MV-4-11 (cell line): Measurements from ENCODE around the gene DMAP1.

Experiments used
- DNase-seq: peaks from one replicate; lab custom pipeline; 2025; lab: John Stamatoyannopoulos, UW

DMAP1 gene

DNA sequence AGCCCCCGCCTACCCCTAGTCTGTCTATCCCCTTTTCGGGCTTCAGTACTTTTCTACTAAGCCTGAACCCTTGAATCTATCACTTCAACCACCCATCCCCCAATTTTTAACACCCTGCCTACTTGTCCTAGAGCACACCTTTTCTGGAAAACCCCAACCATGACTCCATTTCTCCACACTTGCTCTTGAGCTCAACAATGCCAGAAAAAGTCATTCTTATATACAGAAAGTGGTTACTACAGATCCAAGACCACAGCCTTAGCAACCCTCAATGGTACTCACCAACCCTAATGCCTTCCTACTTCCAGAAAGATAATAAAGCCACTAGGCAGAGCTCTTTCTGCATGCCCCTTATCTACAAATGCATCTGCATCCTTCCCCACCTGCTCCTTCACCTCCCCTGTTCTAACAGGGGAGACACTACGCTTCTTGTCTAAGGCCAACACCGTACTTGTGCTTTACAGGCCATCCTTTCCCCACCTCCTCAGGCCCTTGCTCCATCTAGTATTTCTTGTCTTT, 41.2 kb downstream of the DMAP1 start:
- DNase-seq = no peak

DNA sequence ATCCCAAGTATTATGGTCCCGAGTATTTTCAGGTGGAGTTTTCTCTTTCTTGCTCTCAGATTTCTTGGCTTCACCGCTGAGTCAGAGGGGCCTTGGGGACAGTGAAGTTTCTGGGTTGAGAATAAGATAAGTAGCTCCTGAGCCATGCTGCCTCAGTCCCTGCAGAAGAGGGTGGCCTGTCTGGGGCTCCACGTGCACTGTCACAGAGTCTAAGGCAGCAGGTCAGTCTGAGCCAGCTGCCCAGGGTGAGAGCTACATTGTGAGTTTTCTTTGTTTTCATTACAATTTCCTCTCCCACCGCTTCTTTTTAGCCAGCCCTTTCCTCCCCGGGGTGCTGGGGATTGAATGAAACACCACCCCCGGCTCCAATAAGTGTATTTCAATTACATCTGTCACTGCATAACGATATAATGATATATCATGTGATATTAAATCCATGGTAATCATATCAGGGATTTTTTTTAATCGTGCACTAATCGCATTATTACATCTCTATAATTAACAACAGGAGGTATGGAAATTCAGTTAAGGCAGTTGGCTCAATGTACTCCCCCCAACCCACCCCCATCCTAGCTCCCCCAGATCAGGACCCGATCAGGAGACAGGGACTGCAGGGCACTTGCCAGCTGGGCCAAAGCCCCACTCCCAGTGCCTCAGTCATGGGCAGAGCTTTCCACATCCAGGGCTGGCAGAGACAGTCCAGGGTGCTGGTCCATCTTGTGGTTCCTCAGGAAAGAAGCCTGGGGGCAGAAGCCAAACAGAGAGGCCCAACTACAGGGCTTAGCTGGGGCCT, 43.7 kb downstream of the DMAP1 start:
- DNase-seq = no peak

DNA sequence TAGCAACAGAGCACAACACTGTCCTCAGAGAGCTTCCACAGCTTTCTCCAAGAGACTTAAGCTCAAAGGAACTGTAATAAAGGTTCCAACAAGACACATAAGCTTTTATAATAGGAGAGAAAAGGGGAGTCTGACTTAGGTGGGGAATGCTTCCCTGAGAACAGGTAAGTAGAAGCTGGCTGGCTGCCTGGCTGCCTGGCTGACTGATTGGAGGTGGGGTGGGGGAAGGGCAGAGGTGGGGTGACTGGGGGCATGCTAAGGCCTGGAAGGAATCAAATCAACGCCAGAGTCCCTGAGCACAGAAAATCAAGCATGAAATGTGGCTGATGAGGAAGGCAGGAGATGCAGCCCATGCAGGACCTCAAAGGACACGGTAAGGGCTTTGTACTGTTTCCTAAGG, 45.8 kb downstream of the DMAP1 start:
- no peak for DNase-seq

DNA sequence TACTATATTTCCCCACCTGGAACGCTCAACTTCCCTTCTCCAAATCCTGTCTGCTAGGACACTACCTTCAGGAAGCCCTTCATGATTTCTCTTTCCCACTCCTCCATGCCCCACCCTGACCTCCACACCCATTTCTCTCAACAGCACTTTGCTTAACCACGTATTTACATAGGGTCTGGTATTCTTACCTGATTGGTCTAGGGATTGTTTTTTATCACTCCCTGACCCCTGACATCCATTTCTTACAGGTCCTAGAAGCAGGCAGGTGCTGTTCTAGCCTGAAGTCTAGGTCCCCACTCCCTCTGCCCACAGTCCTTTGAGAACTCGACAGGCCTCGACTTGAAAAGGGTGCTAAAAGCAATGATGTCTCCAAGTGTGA, 47.5 kb downstream of the DMAP1 start:
- no peak for DNase-seq

DNA sequence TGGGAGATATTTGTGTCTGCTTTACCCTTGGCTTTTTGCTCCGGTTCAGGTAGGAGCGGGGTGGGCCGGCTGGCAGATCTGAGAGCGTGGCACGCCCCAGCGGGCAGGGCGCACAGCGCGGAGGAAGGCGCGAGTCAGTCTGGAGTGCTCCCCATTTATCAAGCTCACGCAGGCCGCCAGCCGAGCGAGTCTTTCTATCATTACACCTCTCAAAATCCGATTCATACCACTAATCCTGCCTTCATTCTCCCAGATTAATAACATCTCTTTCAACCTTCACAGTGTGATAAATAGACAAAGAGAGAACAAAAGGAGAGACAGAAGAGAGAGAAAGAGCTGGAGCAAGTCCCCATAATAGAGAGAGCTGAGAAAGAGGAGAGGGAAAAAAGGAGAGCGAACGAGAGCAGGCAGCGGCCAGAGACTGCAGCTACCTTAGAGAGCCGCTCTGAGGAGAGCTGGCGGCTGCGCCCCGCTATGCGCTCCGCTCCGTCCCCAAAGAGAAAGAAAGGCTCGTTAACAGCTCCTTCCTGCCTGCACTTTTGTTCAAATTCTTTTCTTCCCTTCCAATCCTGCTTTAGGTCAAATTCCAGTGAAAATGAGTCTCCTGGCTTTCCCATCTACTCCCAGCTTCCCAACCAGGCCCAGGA, 48.0 kb downstream of the DMAP1 start:
- no peak for DNase-seq

DNA sequence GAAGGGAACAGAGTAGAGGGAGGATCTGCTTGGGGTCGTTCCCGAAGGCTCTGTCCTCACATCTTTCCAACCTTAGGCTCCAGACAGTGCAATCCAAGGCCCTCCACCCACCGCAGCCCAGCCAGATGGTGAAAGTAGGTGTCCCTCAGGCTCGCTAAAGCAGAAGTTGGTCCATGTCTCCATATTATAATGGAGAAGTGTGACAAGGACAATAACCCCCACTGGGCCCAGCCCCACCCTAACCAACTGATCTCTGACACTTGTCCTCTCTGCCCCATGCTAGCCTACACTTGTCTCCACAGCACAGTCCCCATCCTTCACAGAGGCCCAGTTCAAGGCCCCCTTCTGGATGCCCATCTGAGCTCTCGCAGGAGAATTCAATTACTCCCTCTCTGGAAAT, 48.7 kb downstream of the DMAP1 start:
- peak; percentile 65 for DNase-seq

DNA sequence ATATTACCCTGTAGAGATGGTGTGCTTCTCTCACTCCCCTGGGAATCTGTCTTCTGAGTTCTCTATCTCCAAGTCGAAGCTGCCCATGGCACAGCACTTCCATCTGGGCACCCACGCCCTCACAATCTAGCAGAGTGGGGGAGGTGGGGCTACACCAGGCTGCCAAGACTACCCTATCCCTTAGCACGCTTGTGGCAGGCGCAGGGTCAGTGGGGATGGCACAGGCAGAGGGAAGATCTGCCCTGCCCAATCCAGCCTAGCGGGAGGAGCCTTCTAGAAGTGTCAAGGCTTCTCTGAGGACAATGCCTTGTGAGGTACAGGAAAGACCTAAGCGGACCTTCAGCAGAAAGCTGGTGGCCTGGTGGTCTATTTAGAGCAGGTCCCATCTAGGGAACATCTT, 49.1 kb downstream of the DMAP1 start:
- DNase-seq = no peak

DNA sequence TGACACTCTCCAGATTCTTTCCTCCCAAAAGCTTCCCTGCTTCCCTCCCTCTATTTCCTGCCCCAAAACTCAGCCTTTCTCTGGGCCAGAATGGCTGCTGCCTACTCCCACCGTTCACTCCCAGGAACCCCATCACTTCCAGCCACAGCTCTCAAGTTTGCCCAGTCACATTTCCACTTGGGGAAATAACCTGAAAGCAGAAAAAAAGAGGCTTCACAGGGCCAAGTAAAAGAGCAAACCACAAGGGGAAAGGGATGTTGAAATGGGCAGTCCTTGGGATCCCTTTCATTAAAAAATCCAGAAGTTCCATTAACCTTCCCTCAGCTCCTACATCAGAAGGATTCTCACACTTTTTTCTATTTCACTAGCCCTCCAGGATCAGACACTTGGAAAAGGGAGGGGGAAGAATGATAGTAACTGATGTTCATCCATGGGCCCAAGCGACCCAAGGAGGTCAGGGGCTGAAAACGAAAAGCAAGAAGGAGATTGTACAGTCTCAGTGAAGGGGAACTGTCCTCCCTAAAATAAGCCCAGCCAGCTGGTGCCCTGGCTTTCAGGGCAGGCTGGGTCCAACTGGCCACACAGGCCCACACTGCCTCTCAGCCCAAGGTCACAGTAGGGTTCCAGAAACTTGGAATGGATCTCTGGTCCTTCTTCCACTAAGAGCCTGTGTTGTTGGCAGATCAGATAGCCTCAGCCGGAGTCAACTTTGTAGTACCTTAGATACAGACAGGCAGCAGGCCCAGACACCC, 49.7 kb downstream of the DMAP1 start:
- DNase-seq = no peak

DNA sequence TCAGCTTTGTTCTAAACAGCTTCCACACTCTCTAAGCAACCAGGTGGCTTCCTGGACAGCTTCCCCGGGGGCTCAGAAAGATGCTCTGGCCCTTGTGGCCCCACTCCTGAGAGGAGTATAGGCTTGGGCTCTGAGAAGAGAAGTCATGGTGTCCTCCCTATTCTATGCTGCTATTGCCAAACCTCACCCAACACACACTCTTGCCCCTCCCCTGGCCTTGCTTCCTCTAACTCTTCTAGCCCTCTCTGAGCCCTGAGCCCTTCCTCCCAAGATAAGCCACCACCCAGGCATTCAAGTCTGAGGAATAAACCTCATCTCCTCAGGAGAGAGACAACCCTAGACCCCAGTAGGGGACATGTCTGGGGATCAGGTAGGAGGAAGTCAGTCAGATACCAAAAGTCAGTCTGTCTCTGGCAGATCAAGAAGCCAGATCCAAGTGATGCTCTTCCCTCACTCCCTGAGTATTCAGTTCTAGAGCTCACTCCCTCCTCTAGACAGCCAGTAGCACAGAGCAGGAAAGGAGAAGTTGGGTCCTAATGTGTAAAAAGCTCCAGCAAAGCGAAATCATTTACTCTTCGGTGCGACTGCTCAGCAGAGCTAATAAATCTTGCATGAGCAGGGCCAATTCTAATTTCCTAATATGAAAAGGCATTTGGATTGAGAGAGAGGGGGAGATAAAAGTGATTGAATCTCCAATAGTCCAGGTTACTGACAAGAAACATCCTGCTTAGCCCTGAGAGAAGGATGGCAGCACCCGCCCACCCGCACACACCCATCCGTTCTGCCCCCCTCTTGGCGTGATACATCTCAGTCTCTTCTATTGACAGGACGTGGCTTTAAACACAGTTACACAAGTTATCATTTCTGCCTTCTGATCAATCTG, 50.5 kb downstream of the DMAP1 start:
- DNase-seq = peak; percentile 68

DNA sequence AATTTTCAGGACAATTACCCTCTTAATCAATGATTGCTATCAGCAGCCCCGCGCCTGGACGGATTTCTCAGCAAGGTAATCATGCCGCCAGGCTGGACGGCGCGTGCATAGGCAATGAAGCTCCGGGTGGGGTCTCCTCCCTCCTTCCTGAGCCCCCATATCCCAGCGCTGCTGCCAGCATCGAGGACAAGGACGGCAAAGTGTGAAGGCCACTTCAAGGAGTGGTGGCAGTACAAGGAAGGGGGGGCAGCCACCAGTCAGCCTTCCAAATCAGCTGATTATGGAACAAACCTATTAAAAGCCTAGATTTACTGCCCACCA, 51.1 kb downstream of the DMAP1 start:
- no peak for DNase-seq

DNA sequence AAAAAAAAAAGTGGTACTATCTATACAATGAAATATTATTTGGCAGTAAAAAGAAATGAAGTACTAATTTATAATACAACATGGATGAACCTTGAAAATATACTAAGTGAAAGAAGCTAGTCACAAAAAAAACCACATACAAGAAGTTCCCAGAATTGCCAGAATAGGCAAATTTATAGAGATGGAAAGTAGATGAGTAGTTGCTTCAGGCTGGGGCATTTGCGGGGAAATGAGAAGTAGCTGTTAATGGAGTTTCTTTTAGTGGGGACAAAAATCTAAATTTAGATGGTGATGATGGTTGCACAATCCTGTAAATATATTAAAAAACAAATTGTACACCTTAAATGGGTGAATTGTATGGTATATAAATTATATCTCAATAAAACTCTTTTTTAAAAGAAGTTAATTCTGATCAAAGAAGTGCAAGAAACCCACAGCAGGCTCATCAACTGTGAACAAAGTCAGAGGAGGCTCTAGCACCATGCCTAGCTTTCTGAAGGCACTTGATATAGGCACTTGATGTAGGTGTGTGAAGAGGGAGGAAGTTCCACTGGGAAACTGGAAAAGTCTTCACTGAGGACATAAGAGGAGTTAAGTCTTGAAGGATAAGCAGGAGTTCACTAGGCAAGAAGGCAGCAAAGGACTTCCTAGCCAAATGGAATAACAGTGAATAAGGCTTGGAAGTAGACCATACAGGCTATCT, 52.5 kb downstream of the DMAP1 start:
- peak; percentile 70 for DNase-seq

DNA sequence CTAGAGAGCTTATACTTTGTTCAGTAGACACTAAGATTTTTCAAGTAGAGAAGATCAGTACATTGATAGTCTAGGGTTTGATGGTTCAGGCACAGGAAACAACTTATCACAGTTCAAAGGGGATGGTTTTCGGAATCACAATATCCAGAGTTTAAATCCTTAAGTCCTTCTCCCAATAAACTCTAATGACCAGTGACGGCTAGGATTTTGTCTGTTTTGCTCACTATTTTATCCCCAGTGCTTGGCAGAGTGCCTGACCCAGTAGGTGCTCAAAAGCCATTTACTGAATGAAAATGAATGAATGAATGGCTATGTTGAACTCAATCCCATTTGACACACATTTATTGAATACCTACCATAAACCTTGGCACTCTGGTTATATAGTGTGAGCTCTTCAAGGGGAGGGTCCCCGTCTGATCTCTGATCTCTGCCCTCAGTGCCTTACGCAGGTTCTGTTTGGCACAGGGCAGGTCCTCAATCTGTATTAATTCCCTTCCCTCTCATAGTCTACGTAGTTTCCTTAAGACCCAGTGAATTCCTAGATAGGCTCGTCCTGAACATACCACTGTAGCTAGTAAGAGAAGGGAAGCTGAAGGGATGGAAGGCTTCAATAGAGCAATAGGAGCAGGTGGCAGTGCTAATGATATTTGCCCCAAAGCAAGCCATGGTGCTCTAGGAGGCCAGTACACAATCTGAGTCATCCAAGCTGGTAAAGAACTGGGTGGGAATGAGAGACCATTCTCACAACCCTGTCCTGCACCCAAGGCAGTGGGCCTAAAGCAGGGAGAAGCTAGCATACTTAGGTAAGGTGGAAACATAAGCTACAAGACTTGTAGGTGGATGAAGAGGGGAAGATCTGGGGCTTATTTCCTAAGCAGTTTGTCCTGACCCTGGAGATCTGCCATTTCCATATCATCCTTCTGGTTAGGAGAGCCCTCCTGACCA, 53.4 kb downstream of the DMAP1 start:
- no peak for DNase-seq

DNA sequence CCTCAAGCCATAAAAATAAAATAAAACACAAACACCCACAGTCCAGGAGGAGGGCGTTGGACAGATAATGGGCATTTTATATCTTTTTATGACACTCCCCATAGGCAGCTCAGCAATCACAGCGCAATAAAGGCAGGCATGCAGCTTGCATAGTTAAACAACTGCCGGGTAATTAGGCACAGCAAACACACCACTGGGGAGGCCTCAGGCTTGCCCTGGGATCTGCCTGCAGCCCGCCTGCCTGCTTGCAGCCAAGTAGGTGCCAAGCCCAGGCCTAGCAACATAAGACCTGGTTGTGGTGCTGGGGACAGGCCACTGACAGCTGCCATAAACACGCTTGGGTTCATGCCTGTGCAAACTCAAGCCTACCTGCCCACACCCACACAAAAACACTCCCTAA, 54.2 kb downstream of the DMAP1 start:
- DNase-seq = no peak

DNA sequence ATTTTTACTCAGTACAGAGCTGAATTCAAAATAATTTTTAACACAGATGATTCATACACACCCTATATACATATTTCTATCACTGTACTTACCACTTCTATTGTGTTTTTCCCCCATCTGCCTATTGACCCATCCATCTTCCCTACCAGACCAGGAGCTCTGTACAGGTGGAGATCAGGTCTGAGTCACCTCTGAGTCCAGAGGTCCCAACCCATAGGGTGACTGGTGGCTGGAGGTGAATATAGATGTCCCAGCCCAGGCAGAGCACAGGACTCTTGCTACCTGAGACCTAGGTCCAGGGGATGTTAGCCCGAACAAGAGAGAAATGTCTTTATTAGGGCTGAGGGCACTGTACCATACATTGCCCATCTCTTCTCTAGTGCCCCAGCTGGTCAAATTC, 54.8 kb downstream of the DMAP1 start:
- no peak for DNase-seq
